ENCODE results near the gene G6PD.

GRCh38 chrX:154532690-154533089 lies 14.0 kb downstream of the G6PD start:
- no peak for TF ChIP-seq CTCF (IDR thresholded peaks at IDR 0.05)
- TF ChIP-seq POLR2A (IDR thresholded peaks at IDR 0.05) = no peak

Measured in testis (tissue), 2 donors.